Activated T-helper 2 cell treated with anti-CD3 and anti-CD28 coated beads, Interferon-gamma antibody, Interleukin-2, Interleukin-4, amounts not matched to agents 10 μg/mL and 5 μg/mL and 100 μg/mL, durations not matched to agents 14 hours and 24 hours and 36 hours (primary cell): ENCODE data around the gene PHLPP1. TPM values are rescaled to one million over a fixed set of nuclear protein-coding genes. Genes with fewer than 3 reads are reported as not detected.

ENCODE experiments used
- DNase-seq: peaks from one replicate; pipeline ENCODE4 v3.0.0; 2021; ENCODE audit warnings: low spot score
- H3K27ac Mint-ChIP-seq: one replicate; pipeline ENCODE4 v1.8.0; 2021; ENCODE audit warnings: mixed read lengths
- H3K27me3 Mint-ChIP-seq: one replicate; pipeline ENCODE4 v1.8.0; 2021; ENCODE audit warnings: low read depth, mixed read lengths
- H3K36me3 Mint-ChIP-seq: one replicate; pipeline ENCODE4 v1.8.0; 2021; ENCODE audit warnings: low read depth, mixed read lengths
- H3K4me1 Mint-ChIP-seq: one replicate; pipeline ENCODE4 v1.8.0; 2021; ENCODE audit warnings: low read depth, mixed read lengths
- H3K4me3 Mint-ChIP-seq: one replicate; pipeline ENCODE4 v1.8.0; 2021; ENCODE audit warnings: low read depth, mild to moderate bottlenecking, moderate library complexity, mixed read lengths
- H3K9me3 Mint-ChIP-seq: one replicate; pipeline ENCODE4 v1.8.0; 2021; ENCODE audit warnings: mixed read lengths
- intact Hi-C: fragments of 100-400 bp; cut with micrococcal nuclease; formaldehyde crosslinking; loops from one replicate; pipeline ENCODE4 v1.15.1; 2023
- total RNA-seq: library from RNA; stranded (reverse); gene quantifications from 2 replicates; pipeline ENCODE4 v1.2.3, GENCODE V29; 2022

The PHLPP1 gene
- total RNA-seq, 1 donor from 2014 or later, result 31.1 TPM

GRCh38 chr18:62964432-62964831, 249.1 kb downstream of the PHLPP1 start:
- no peaks in the 10 kb centered on the region for H3K9me3 Mint-ChIP-seq

GRCh38 chr18:62967089-62967488, 251.7 kb downstream of the PHLPP1 start:
- peaks cover 29% of the 10 kb centered on the region for H3K36me3 Mint-ChIP-seq
- no peak overlapping the region for H3K27ac Mint-ChIP-seq
- intact Hi-C loops, result no loop called here
- H3K4me1 Mint-ChIP-seq, result no peaks in the 10 kb centered on the region
- no peak for DNase-seq
- H3K27me3 Mint-ChIP-seq, result no peaks in the 10 kb centered on the region
- H3K9me3 Mint-ChIP-seq, result no peaks in the 10 kb centered on the region
- no peak overlapping the region for H3K4me3 Mint-ChIP-seq

More at GRCh38 chr18:62964432-62964831, 249.1 kb downstream of the PHLPP1 start:
- intact Hi-C loops, result no loop called here
- no peak for DNase-seq
- Mint-ChIP-seq H3K36me3 (peaks cover 21% of the 10 kb centered on the region), H3K27ac (no peak overlapping the region), H3K4me1 (no peaks in the 10 kb centered on the region), H3K4me3 (no peak overlapping the region), H3K27me3 (no peaks in the 10 kb centered on the region)

GRCh38 chr18:62973689-62974088, 258.3 kb downstream of the PHLPP1 start:
- peaks cover 33% of the 10 kb centered on the region for H3K36me3 Mint-ChIP-seq
- H3K4me1 Mint-ChIP-seq, result no peaks in the 10 kb centered on the region
- DNase-seq, result no peak
- H3K9me3 Mint-ChIP-seq, result no peaks in the 10 kb centered on the region
- H3K27me3 Mint-ChIP-seq, result no peaks in the 10 kb centered on the region
- H3K27ac Mint-ChIP-seq, result no peak overlapping the region
- intact Hi-C loops, result no loop called here
- H3K4me3 Mint-ChIP-seq, result no peak overlapping the region

- Mint-ChIP-seq H3K27ac (no peak overlapping the region), H3K36me3 (peaks cover 40% of the 10 kb centered on the region), H3K9me3 (no peaks in the 10 kb centered on the region), H3K27me3 (no peaks in the 10 kb centered on the region), H3K4me3 (no peak overlapping the region), H3K4me1 (no peaks in the 10 kb centered on the region)
- intact Hi-C loops, result no loop called here
- DNase-seq, result no peak
Observed at GRCh38 chr18:62974388-62974787, 259.0 kb downstream of the PHLPP1 start.

GRCh38 chr18:62974928-62975675, 259.8 kb downstream of the PHLPP1 start:
- Mint-ChIP-seq H3K27ac (no peak overlapping the region), H3K4me1 (no peaks in the 10 kb centered on the region), H3K9me3 (no peaks in the 10 kb centered on the region), H3K27me3 (no peaks in the 10 kb centered on the region), H3K36me3 (peaks cover 44% of the 10 kb centered on the region), H3K4me3 (no peak overlapping the region)
- intact Hi-C loops, result no loop called here
- DNase-seq, result no peak

GRCh38 chr18:62975785-62976184, 260.4 kb downstream of the PHLPP1 start:
- no peak overlapping the region for H3K4me3 Mint-ChIP-seq
- intact Hi-C loops, result no loop called here
- no peaks in the 10 kb centered on the region for H3K27me3 Mint-ChIP-seq
- no peaks in the 10 kb centered on the region for H3K4me1 Mint-ChIP-seq
- no peaks in the 10 kb centered on the region for H3K9me3 Mint-ChIP-seq
- no peak for DNase-seq
- H3K36me3 Mint-ChIP-seq, result peaks cover 44% of the 10 kb centered on the region
- H3K27ac Mint-ChIP-seq, result no peak overlapping the region

GRCh38 chr18:62976227-62976626, 260.9 kb downstream of the PHLPP1 start:
- no peak overlapping the region for H3K27ac Mint-ChIP-seq
- intact Hi-C loops, result no loop called here
- H3K4me3 Mint-ChIP-seq, result no peak overlapping the region
- no peak for DNase-seq
- no peaks in the 10 kb centered on the region for H3K9me3 Mint-ChIP-seq
- no peaks in the 10 kb centered on the region for H3K27me3 Mint-ChIP-seq
- no peaks in the 10 kb centered on the region for H3K4me1 Mint-ChIP-seq
- H3K36me3 Mint-ChIP-seq, result peaks cover 39% of the 10 kb centered on the region

GRCh38 chr18:62977512-62977911, 262.2 kb downstream of the PHLPP1 start:
- Mint-ChIP-seq H3K4me3 (no peak overlapping the region), H3K27ac (no peak overlapping the region), H3K36me3 (peaks cover 30% of the 10 kb centered on the region), H3K9me3 (no peaks in the 10 kb centered on the region), H3K27me3 (no peaks in the 10 kb centered on the region), H3K4me1 (peaks cover 2% of the 10 kb centered on the region)
- intact Hi-C loops, result no loop called here
- no peak for DNase-seq

GRCh38 chr18:62978251-62979049, 263.1 kb downstream of the PHLPP1 start:
- no peak for DNase-seq
- peaks cover 4% of the 10 kb centered on the region for H3K4me1 Mint-ChIP-seq
- intact Hi-C loops, result no loop called here
- H3K4me3 Mint-ChIP-seq, result no peak overlapping the region
- no peak overlapping the region for H3K27ac Mint-ChIP-seq
- peaks cover 30% of the 10 kb centered on the region for H3K36me3 Mint-ChIP-seq
- no peaks in the 10 kb centered on the region for H3K27me3 Mint-ChIP-seq
- H3K9me3 Mint-ChIP-seq, result no peaks in the 10 kb centered on the region

- no peaks in the 10 kb centered on the region for H3K9me3 Mint-ChIP-seq
- intact Hi-C loops, result no loop called here
Observed at GRCh38 chr18:62979176-62979575, 263.8 kb downstream of the PHLPP1 start.

GRCh38 chr18:62979900-62980299, 264.6 kb downstream of the PHLPP1 start:
- Mint-ChIP-seq H3K27me3 (no peaks in the 10 kb centered on the region), H3K4me1 (peaks cover 4% of the 10 kb centered on the region), H3K27ac (no peak overlapping the region), H3K9me3 (no peaks in the 10 kb centered on the region), H3K4me3 (no peak overlapping the region), H3K36me3 (peaks cover 30% of the 10 kb centered on the region)
- intact Hi-C loops, result loop anchor here (5.0 kb wide), 1 partner anchor 793 kb away; the partner anchor contains the start of genes PIGN and RELCH
- no peak for DNase-seq

More at GRCh38 chr18:62979176-62979575, 263.8 kb downstream of the PHLPP1 start:
- Mint-ChIP-seq H3K27me3 (no peaks in the 10 kb centered on the region), H3K27ac (no peak overlapping the region), H3K4me3 (no peak overlapping the region), H3K36me3 (peaks cover 30% of the 10 kb centered on the region), H3K4me1 (peaks cover 4% of the 10 kb centered on the region)
- DNase-seq, result no peak

- intact Hi-C loops, result loop anchor here (5.0 kb wide), 1 partner anchor 794 kb away; the partner anchor contains the start of genes PIGN and RELCH
- H3K4me3 Mint-ChIP-seq, result no peak overlapping the region
- peaks cover 4% of the 10 kb centered on the region for H3K4me1 Mint-ChIP-seq
- H3K27ac Mint-ChIP-seq, result no peak overlapping the region
- peaks cover 23% of the 10 kb centered on the region for H3K36me3 Mint-ChIP-seq
- DNase-seq, result no peak
- no peaks in the 10 kb centered on the region for H3K9me3 Mint-ChIP-seq
- no peaks in the 10 kb centered on the region for H3K27me3 Mint-ChIP-seq
Observed at GRCh38 chr18:62981566-62981965, 266.2 kb downstream of the PHLPP1 start.
